Effector CD4-positive, alpha-beta T cell (primary cell): ENCODE data around the gene MTCH1.

Source experiments
- DNase-seq: peaks from one replicate; pipeline ENCODE4 v3.0.0-alpha.2; 2020

MTCH1 gene

GRCh38 chr6:36920546-36920945 lies 65.5 kb downstream of the MTCH1 start:
- no peak for DNase-seq

- no peak for DNase-seq
Measured at GRCh38 chr6:36920049-36920448, 65.9 kb downstream of the MTCH1 start.
